Stimulated activated CD4-positive, alpha-beta T cell treated with anti-CD3 and anti-CD28 coated beads, Interleukin-12 subunit alpha, Interleukin-12 subunit beta, amount 100 ng/mL, for 48 hours (primary cell): ENCODE measurements around the gene HAND1.
A peak's percentile ranks its signal among the peaks of the same experiment; 100 is the strongest.

ENCODE experiments used
- DNase-seq, 3 donors: peaks; one replicate each; pipeline ENCODE4 v3.0.0-alpha.2; 2020; ENCODE audit warnings: low read depth in 2 of 3, low spot score in 1 of 3

HAND1 gene

DNA sequence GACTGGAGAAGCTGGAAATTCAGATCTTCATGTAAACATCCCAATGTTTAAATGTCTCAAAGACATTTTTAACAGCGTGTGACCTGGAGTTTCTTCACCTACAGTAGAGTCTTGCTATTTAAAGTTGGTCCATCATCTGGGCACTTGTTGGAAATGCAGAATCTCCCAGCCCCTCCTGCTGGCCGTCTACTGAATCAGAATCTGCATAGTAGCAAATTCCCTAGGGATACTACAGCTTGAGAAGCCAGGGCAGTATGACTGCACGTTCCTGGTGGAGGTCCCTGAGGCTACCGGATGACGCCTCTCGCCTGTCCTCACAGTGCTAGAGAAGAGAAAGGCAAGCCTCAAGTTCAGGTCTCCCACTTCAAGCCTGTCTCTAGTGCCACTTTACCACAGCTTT, 16.5 kb downstream of the HAND1 start:
- DNase-seq, result no peak

DNA sequence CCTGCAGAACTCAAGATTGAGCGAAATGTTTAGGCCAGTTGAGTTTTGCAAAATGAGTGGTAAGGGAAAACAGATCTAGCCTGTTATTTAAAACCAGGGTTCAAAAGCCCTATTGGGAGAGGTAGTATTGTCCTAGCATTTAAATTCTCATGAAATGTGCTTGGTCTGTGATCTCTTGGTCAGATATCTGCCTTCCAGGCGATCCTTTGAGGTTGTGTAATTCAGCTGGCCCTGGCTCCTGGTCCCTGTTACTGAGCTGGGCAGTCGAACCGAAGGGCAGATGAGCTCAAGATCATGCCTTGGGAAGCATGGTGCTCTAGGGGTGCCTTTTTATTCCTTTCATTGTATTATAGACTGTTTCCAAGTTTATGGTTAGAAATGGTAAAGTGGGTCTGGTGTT, 17.9 kb downstream of the HAND1 start:
- no peak for DNase-seq

GRCh38 chr5:154459015-154459414, 19.0 kb downstream of the HAND1 start:
- no peak for DNase-seq

DNA sequence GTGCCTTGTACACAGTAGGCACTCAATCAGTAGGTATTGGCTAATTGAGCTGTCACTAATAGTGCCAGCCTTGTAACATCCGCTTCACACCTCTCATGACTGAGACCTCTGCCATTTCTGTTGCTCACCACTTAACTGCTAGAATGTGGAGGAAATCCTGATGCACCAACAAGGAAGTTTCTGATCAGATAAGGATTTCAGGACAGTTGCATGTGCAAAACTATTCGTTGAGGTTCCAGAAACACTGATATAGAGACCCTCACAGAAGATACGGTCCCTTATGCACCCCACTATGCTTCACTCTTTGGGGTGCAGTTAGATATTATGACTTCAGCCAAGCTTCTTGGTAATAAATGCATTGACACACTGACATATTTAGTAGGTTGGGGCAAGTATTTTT, 21.5 kb downstream of the HAND1 start:
- DNase-seq, result no peak

DNA sequence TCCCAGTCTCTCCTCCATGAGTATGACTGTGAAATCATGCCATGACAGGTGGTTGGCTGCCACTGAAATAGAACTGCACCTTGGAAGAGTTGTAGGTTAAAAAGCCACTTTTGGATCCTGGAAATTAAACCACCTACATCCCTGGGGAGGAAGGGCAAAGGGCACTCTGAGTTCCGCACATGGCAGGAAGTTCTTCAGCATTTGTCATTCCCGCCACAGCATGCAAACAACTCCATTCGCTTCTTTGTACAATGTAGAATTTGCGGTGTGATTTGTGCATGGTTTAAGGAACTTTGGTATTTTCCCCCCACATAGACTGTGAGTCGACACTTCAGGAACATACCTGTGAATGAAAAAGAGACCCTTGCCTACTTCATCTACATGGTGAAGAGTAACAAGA, 22.4 kb downstream of the HAND1 start:
- no peak for DNase-seq

GRCh38 chr5:154451957-154452356, 26.1 kb downstream of the HAND1 start:
- DNase-seq, result no peak

DNA sequence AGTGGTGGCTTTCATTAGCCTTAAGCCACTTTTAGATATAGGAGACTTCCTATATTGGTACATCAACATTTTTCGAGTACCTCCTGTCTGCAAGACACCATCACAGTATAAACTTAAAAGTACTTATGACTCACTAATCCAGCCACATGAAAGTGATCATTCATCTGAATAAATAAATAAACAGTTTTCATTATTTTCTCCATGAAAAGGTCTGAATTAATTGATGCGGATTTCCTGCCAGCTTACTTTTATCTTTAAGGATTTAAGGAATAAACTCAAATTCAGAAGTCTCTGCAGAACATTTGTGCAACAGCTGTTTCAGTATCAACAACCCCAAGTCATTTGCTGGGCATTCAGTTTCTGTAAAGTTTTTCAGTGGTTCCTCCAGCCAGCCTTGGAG, 28.2 kb downstream of the HAND1 start:
- DNase-seq, result no peak

GRCh38 chr5:154447089-154447725, 30.8 kb downstream of the HAND1 start:
- DNase-seq, result no peak

DNA sequence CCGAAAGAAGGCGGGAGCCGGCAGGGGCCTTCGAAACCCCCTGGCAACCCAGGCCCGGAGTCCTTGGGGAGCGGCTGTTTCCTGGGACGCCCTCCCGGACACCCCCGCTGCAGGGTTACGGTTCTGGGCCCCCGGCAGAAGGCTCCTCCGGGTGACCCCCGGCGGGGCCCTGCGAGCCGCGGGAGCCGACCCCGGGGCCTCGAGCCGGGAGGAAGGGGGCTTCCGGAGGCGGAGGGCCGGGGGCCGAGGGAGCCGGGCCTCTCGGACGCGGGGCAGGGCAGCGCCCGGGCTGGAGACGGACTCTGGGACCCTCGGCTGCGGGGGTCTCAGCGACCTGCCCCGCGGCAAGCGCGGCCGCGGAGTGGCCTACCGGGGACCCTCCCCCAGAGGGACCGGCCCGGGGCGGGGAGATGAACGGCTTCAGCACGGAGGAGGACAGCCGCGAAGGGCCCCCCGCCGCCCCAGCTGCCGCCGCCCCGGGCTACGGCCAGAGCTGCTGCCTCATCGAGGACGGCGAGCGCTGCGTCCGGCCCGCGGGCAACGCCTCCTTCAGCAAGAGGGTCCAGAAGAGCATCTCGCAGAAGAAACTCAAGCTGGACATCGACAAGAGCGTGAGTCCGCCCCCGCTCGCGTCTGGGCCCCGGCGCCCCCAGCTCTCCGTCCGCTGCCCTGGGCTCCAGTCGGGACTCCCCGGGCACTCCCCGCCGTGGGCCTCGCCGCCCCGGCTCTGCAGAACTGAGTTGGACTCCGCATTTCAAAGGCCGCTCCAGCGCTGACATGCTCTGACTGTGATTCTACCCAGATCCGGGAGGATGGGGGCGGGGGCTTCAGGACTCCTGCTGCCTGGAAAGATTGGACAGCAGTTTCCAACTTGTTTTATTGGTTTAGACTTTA, 31.6 kb downstream of the HAND1 start:
- peak in 1 of 3 donors; percentile 32 for DNase-seq

DNA sequence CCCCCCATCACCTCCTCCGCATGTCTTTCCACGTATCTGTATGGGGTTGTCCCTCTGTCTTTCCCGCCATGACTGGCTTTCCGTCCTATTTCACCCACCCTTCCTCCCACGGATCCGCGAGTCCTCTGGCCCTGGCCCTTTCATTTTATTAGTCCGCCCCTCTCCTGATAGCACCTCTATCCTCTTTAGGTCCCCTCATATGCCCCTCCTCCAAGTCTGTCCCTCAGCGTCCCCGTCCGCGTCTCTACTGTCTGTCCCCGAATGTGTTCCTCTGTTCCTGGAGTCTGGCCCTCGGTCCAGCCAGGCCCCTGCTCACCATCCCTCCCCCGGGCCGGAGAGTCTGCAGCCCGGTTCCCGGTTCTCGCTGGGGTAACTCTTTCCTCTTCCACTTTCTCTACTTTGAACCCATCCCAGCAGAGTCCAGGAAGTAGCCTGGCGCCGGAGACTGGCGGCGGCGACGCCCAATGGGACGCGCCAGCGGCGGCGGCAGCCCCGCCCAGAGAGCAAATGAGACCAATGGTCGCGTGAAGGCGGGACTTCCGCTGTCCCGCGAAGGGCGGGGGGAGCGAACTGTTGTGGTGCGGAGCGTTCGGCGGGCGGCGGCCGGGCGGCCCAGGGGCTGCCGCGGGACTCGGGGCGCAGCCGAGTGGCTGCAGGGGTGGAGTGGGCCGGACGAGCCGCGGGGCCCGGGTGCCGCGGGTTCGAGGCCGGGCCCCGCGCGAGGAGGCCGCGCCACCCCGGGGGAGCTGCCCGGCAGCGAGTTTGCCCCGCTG, 32.4 kb downstream of the HAND1 start, which contains the start of gene SAP30L:
TSS of gene SAP30L (plus strand) at position 576 of the 773 bp plus-strand sequence. CDS start 608 bp downstream, outside the sequence.
- peak; percentile 89 to 94 (median 94) for DNase-seq

DNA sequence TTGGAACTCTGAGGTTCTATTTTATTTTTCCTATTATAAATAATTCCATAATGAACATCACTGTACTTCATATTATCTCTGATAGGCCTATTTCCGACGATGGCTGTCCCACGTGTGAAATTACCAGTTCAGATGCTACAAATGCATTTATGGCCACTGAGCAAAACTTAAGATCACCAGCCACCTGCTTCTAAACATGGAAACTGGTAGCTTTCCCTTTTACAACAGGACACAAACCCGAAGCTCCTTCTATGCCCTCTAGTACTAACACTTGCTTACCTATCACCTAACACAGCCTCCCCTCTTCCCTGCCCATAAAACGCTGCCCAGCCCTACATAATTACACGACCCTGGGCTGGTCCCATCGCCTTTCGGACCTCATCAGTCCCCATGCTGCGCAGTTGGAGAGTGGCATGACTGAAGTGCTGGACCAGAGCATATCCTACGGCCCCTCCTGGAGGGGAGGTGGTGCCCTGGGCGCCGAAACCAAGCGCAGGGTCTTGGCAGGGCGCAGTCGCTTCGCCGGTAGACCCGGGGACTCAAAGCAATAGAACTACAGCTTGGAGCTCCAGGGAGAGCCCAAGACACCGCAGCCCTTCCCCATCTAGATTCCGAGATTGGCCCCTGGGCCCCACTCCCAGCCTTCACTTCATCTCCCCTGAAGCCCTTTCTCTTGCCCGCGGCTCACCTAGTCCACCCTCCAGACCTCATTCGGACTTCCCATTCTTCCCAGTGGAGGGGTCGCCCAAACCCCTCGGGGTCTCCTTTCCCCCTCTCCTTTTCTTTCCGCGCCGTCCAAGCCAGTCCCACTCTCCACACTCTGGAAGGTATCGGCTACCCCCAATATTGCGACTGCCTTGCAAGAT, 33.2 kb downstream of the HAND1 start:
- DNase-seq, result no peak

DNA sequence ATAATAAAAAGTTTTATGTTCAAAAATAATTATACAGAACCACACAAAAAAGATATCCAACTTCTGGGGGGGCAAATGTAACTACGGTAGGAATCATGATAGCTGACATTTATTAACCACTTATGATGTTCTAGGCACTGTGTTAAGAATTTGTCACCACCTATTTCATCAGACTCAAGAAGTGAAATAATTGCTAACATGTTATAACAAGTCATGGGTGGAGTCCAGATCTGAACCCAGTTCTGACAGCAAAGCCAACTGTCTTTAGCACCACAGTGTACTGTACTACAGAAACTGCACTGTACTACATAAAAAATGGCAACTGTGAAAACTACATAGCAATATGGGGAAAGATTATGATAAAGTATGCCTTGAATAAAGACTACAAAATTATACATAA, 35.2 kb downstream of the HAND1 start:
- no peak for DNase-seq

GRCh38 chr5:154440540-154440939, 37.5 kb downstream of the HAND1 start:
- no peak for DNase-seq

GRCh38 chr5:154437281-154437965, 40.6 kb downstream of the HAND1 start:
- DNase-seq, result no peak

GRCh38 chr5:154435226-154435625, 42.8 kb downstream of the HAND1 start:
- no peak for DNase-seq

GRCh38 chr5:154430961-154431630, 46.9 kb downstream of the HAND1 start:
- DNase-seq, result no peak

DNA sequence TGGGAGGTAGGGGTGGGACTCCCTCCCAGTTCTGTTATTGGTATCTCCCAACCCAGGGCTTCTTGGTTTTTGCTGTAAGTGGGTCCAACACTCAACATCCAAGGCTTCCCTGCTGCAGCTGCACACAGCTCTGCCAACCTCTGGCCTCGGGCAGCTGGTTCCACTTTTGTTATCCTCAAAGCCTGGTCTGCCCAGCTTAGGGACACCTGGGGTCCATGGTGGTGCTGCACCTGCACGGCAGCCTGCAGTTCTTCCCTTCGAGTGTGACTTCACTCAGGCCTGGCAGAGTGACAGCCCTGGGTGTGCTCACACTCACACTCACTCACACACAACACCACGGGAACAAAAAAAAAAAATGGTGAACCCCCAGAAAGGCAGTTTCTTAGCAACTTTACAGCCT, 47.6 kb downstream of the HAND1 start:
- no peak for DNase-seq

DNA sequence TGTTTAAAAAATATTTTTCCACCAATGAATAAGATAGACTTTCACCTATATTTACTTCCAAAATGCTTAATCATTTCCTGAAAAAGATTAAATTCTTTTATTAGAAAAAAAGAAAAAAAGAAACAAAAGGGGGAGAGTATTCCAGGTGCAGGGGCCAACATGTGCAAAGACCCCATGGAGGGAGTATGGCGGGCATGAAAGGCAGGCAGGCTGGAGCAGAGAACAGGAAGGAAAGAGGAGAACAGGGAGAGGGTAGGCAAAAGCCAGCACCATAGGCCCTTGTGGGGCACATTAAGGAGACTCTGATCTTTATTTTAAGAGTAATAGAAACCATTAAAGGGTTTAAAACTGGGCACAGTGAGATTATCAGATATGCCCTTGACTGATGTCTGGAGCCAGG, 48.7 kb downstream of the HAND1 start:
- no peak for DNase-seq

GRCh38 chr5:154428208-154428607, 49.8 kb downstream of the HAND1 start:
- no peak for DNase-seq
